HG03354 (cell line): ENCODE measurements around the gene PITPNB.

Experiments used
- ATAC-seq: cut with Tn5 transposase; IDR thresholded peaks from one replicate; pipeline ENCODE4 v1.9.1; 2021; ENCODE audit warnings: mild to moderate bottlenecking; ENCODE audit not compliant: unreplicated experiment, poor library complexity, severe bottlenecking

The PITPNB gene

GRCh38 chr22:27925331-27925730, 6.3 kb upstream of the PITPNB start:
- ATAC-seq: no peak

GRCh38 chr22:27919942-27920755, 1.1 kb upstream of the PITPNB start:
- peak; percentile 41 for ATAC-seq

GRCh38 chr22:27918341-27919221, 475 bp downstream of the PITPNB start:
- ATAC-seq: peak; percentile 38

- ATAC-seq: no peak
These were observed 3.1 kb downstream of the PITPNB start for GRCh38 chr22:27915986-27916385.

GRCh38 chr22:27913162-27913741, 5.8 kb downstream of the PITPNB start:
- ATAC-seq: no peak

- no peak for ATAC-seq
These were observed 7.0 kb downstream of the PITPNB start for GRCh38 chr22:27912101-27912500.

GRCh38 chr22:27911330-27911729, 7.7 kb downstream of the PITPNB start:
- no peak for ATAC-seq

- ATAC-seq: no peak
These were observed 12.8 kb downstream of the PITPNB start for GRCh38 chr22:27906241-27906640.

- ATAC-seq: no peak
These were observed 13.4 kb downstream of the PITPNB start for GRCh38 chr22:27905653-27906052.

GRCh38 chr22:27903805-27904473, 15.1 kb downstream of the PITPNB start:
- no peak for ATAC-seq

- ATAC-seq: no peak
These were observed 18.9 kb downstream of the PITPNB start for GRCh38 chr22:27900153-27900552.

- peak; percentile 37 for ATAC-seq
These were observed 22.8 kb downstream of the PITPNB start for GRCh38 chr22:27896245-27896644.

GRCh38 chr22:27895600-27895999, 23.5 kb downstream of the PITPNB start:
- peak; percentile 96 for ATAC-seq

GRCh38 chr22:27892811-27893210, 26.2 kb downstream of the PITPNB start:
- ATAC-seq: no peak

- no peak for ATAC-seq
These were observed 27.0 kb downstream of the PITPNB start for GRCh38 chr22:27892064-27892463.

- no peak for ATAC-seq
These were observed 30.7 kb downstream of the PITPNB start for GRCh38 chr22:27888310-27888709.

- ATAC-seq: no peak
These were observed 32.3 kb downstream of the PITPNB start for GRCh38 chr22:27886843-27887151.

- ATAC-seq: no peak
These were observed 32.8 kb downstream of the PITPNB start for GRCh38 chr22:27885977-27886842.

- ATAC-seq: no peak
These were observed 35.3 kb downstream of the PITPNB start for GRCh38 chr22:27883656-27884350.
